ENCODE measurements around the gene ARHGAP33.
A peak's percentile ranks its signal among the peaks of the same experiment; 100 is the strongest.

ARHGAP33 gene

GRCh38 chr19:35740423-35741202 lies 34.8 kb upstream of the ARHGAP33 start:
- DNase-seq: peak; percentile 98

GRCh38 chr19:35741203-35741515 lies 34.2 kb upstream of the ARHGAP33 start:
- DNase-seq: no peak

GRCh38 chr19:35742121-35742724 lies 33.1 kb upstream of the ARHGAP33 start, which contains the start of gene IGFLR1:
IGFLR1 (minus strand) TSS chr19:35742452; CDS start chr19:35741180, 1,272 bp downstream.
- peak; percentile 74 for DNase-seq

- no peak for DNase-seq
These were observed 31.5 kb upstream of the ARHGAP33 start for GRCh38 chr19:35743640-35744429.

GRCh38 chr19:35744430-35745327 lies 30.7 kb upstream of the ARHGAP33 start:
- peak; percentile 96 for DNase-seq

GRCh38 chr19:35745328-35746086 lies 29.9 kb upstream of the ARHGAP33 start, which contains the start of the genes PSENEN and U2AF1L4:
PSENEN (plus strand) TSS chr19:35745651; CDS start chr19:35745931, 280 bp downstream.
U2AF1L4 (minus strand) TSS chr19:35745418; CDS start chr19:35745391, 27 bp downstream.
- DNase-seq: peak; percentile 97

- DNase-seq: no peak
These were observed 29.3 kb upstream of the ARHGAP33 start for GRCh38 chr19:35746087-35746462.

- DNase-seq: no peak
These were observed 28.8 kb upstream of the ARHGAP33 start for GRCh38 chr19:35746531-35746930.

GRCh38 chr19:35748106-35749020 lies 27.0 kb upstream of the ARHGAP33 start, which contains the start of gene LIN37:
LIN37 (plus strand) TSS chr19:35748576; CDS start chr19:35748725, 149 bp downstream.
- peak; percentile 99 for DNase-seq

GRCh38 chr19:35750167-35750566 lies 25.2 kb upstream of the ARHGAP33 start:
- no peak for DNase-seq

- no peak for DNase-seq
These were observed 23.3 kb upstream of the ARHGAP33 start for GRCh38 chr19:35751839-35752745.

- DNase-seq: no peak
These were observed 22.5 kb upstream of the ARHGAP33 start for GRCh38 chr19:35752746-35753350.

- no peak for DNase-seq
These were observed 21.6 kb upstream of the ARHGAP33 start for GRCh38 chr19:35753634-35754369.

- DNase-seq: no peak
These were observed 20.8 kb upstream of the ARHGAP33 start for GRCh38 chr19:35754370-35755130.

- no peak for DNase-seq
These were observed 20.2 kb upstream of the ARHGAP33 start for GRCh38 chr19:35755131-35755549.

GRCh38 chr19:35755550-35756376 lies 19.6 kb upstream of the ARHGAP33 start:
- DNase-seq: peak; percentile 70

Data from CD4-positive, alpha-beta T cell treated with Interleukin-6 for 4 hours (primary cell).